IMR-90 (cell line): Measurements from ENCODE around the gene ATP1A1. TPM values are rescaled to one million over a fixed set of nuclear protein-coding genes. Genes with fewer than 3 reads are reported as not detected.

Experiments used
- ATAC-seq: fragments of 200-7000 bp; cut with Tn5 transposase; 2 replicates; pipeline ENCODE4 v1.9.1; 2020; ENCODE audit warnings: low read depth, mild to moderate bottlenecking, moderate library complexity
- BruUV-seq: library from RNA; stranded (reverse); fragments of 400-500 nt; replicated peaks from 2 replicates; lab custom pipeline; 2021; lab: Mats Ljungman, UMichigan
- CTCF ChIA-PET: fragments of 300-600 bp; formaldehyde crosslinking; extraction: SDS; loops from one replicate; lab custom pipeline; 2021; ENCODE audit warnings: antibody characterized with exemption; lab: Yijun Ruan, JAX
- POLR2A ChIA-PET: fragments of 300-600 bp; sonication (Branson Sonifier 250); formaldehyde crosslinking; loops from one replicate; lab custom pipeline; 2022; ENCODE audit warnings: antibody characterized with exemption; ENCODE audit not compliant: unreplicated experiment; lab: Charles Lee
- DNase-seq: peaks from one replicate; pipeline ENCODE4 v3.0.0; 2013
- H2AFZ ChIP-seq: replicated peaks from 2 replicates; pipeline ENCODE3; 2013; ENCODE audit warnings: low read length, mild to moderate bottlenecking; ENCODE audit not compliant: poor library complexity
- H2AK5ac ChIP-seq: 2 replicates; pipeline ENCODE4 v1.6.1; 2013; ENCODE audit warnings: low read depth, low read length, inconsistent platforms
- H2AK9ac ChIP-seq: replicated peaks from 2 replicates; pipeline ENCODE3; 2013; ENCODE audit warnings: mild to moderate bottlenecking, low read depth, low read length, moderate library complexity; ENCODE audit not compliant: poor library complexity
- H2BK120ac ChIP-seq: 2 replicates; pipeline ENCODE4 v1.6.1; 2013; ENCODE audit warnings: low read depth, low read length, inconsistent platforms
- H2BK15ac ChIP-seq: 3 replicates; pipeline ENCODE4 v1.6.1; 2013; ENCODE audit warnings: low read depth, low read length, inconsistent platforms
- H2BK20ac ChIP-seq: 2 replicates; pipeline ENCODE4 v1.6.1; 2013; ENCODE audit warnings: low read depth, mild to moderate bottlenecking, inconsistent platforms, low read length, moderate library complexity
- H2BK5ac ChIP-seq: 2 replicates; pipeline ENCODE4 v1.6.1; 2013; ENCODE audit warnings: mild to moderate bottlenecking, low read depth, low read length, inconsistent platforms; ENCODE audit not compliant: poor library complexity, severe bottlenecking
- H3K14ac ChIP-seq: replicated peaks from 2 replicates; pipeline ENCODE4 v1.6.1; 2013; ENCODE audit warnings: low read depth, low read length, inconsistent platforms
- H3K18ac ChIP-seq: 2 replicates; pipeline ENCODE4 v1.6.1; 2013; ENCODE audit warnings: low read depth, low read length, control low read depth
- H3K23ac ChIP-seq: 2 replicates; pipeline ENCODE4 v1.6.1; 2013; ENCODE audit warnings: low read depth, low read length, inconsistent platforms
- H3K27ac ChIP-seq: 2 replicates; pipeline ENCODE4 v1.5.1; 2013; ENCODE audit warnings: mild to moderate bottlenecking, control low read depth, low read length; ENCODE audit not compliant: insufficient read depth
- H3K27me3 ChIP-seq: 2 replicates; pipeline ENCODE4 v1.6.1; 2013; ENCODE audit warnings: low read length; ENCODE audit not compliant: control insufficient read depth, insufficient read depth
- H3K36me3 ChIP-seq: 2 replicates; pipeline ENCODE4 v1.6.1; 2013; ENCODE audit warnings: low read length, mixed read lengths; ENCODE audit not compliant: control insufficient read depth, insufficient read depth
- H3K4ac ChIP-seq: 2 replicates; pipeline ENCODE4 v1.6.1; 2013; ENCODE audit warnings: low read depth, low read length, inconsistent platforms
- H3K4me1 ChIP-seq: 2 replicates; pipeline ENCODE4 v1.6.1; 2013; ENCODE audit warnings: low read length, mixed read lengths; ENCODE audit not compliant: control insufficient read depth, insufficient read depth
- H3K4me2 ChIP-seq: 2 replicates; pipeline ENCODE4 v1.6.1; 2013; ENCODE audit warnings: low read depth, mild to moderate bottlenecking, control low read depth, low read length, moderate library complexity
- H3K4me3 ChIP-seq: 2 replicates; pipeline ENCODE4 v1.5.1; 2013; ENCODE audit warnings: low read depth, mild to moderate bottlenecking, control low read depth, low read length, moderate library complexity; ENCODE audit not compliant: insufficient read depth
- H3K56ac ChIP-seq: 2 replicates; pipeline ENCODE4 v1.6.1; 2013; ENCODE audit warnings: low read length, inconsistent platforms; ENCODE audit not compliant: insufficient read depth; ENCODE audit errors: extremely low read depth
- H3K79me1 ChIP-seq, 2 experiments: 2 replicates each; pipeline ENCODE4 v1.6.1; 2013; ENCODE audit warnings: low read length in 2 of 2, inconsistent platforms in 1 of 2, low read depth in 1 of 2
- H3K9ac ChIP-seq: 2 replicates; pipeline ENCODE4 v1.6.1; 2013; ENCODE audit warnings: low read depth, low read length, control low read depth
- H3K9me1 ChIP-seq: 2 replicates; pipeline ENCODE4 v1.6.1; 2013; ENCODE audit warnings: low read length, inconsistent platforms; ENCODE audit not compliant: insufficient read depth
- H3K9me3 ChIP-seq: 2 replicates; pipeline ENCODE4 v1.6.1; 2013; ENCODE audit warnings: low read length; ENCODE audit not compliant: control insufficient read depth, insufficient read depth
- H4K20me1 ChIP-seq: 2 replicates; pipeline ENCODE4 v1.6.1; 2013; ENCODE audit warnings: low read length, inconsistent platforms; ENCODE audit not compliant: insufficient read depth
- H4K5ac ChIP-seq: 2 replicates; pipeline ENCODE4 v1.6.1; 2013; ENCODE audit warnings: mild to moderate bottlenecking, low read depth, low read length, control low read depth
- H4K8ac ChIP-seq, 2 experiments: 2 replicates each; pipeline ENCODE4 v1.6.1; 2013; ENCODE audit warnings: low read depth in 2 of 2, low read length in 2 of 2, control low read depth in 1 of 2, inconsistent platforms in 1 of 2
- H4K91ac ChIP-seq: 2 replicates; pipeline ENCODE4 v1.6.1; 2013; ENCODE audit warnings: low read depth, low read length, inconsistent platforms; ENCODE audit not compliant: insufficient read depth
- BHLHE40 ChIP-seq: fragments of 150-350 bp; IDR thresholded peaks from 2 replicates; pipeline ENCODE4 v1.6.1; 2016; ENCODE audit warnings: mild to moderate bottlenecking, low read depth, low read length
- CEBPB ChIP-seq: IDR thresholded peaks from 2 replicates; pipeline ENCODE4 v1.6.1; 2012; ENCODE audit warnings: low read depth, low read length, improper control_type of control experiment
- CHD1 ChIP-seq: IDR thresholded peaks from 2 replicates; pipeline ENCODE4 v1.6.1; 2012; ENCODE audit warnings: low read depth, low read length, improper control_type of control experiment
- MAFK ChIP-seq: IDR thresholded peaks from 2 replicates; pipeline ENCODE4 v1.6.1; 2012; ENCODE audit warnings: low read depth, low read length, improper control_type of control experiment
- MAZ ChIP-seq: IDR thresholded peaks from 2 replicates; pipeline ENCODE4 v1.6.1; 2012; ENCODE audit warnings: low read depth, mild to moderate bottlenecking, low read length, improper control_type of control experiment, moderate library complexity, borderline replicate concordance
- NFE2L2 ChIP-seq: fragments of 150-350 bp; IDR thresholded peaks from 2 replicates; pipeline ENCODE4 v1.6.1; 2016; ENCODE audit warnings: low read depth, mild to moderate bottlenecking, low read length
- POLR2A ChIP-seq: IDR thresholded peaks from 2 replicates; pipeline ENCODE4 v1.6.1; 2012; ENCODE audit warnings: mild to moderate bottlenecking, low read depth, low read length
- RCOR1 ChIP-seq: IDR thresholded peaks from 2 replicates; pipeline ENCODE4 v1.6.1; 2012; ENCODE audit warnings: mild to moderate bottlenecking, low read length, improper control_type of control experiment; ENCODE audit not compliant: insufficient replicate concordance
- SMC3 ChIP-seq: fragments of 150-350 bp; IDR thresholded peaks from 2 replicates; pipeline ENCODE4 v1.6.1; 2016; ENCODE audit warnings: low read depth, mild to moderate bottlenecking, antibody characterized with exemption, low read length, moderate library complexity
- WGBS, 2 experiments: methylation state at CpG; one replicate each; pipeline versions ENCODE4 v1.1.5 to v1.1.7; 2013; ENCODE audit warnings: missing lambda C conversion rate in 2 of 2; ENCODE audit not compliant: insufficient read length in 1 of 2; ENCODE audit errors: extremely low coverage in 2 of 2; 5-methylcytosine and 5-hydroxymethylcytosine counted together
- dilution Hi-C: fragments of 300-500 bp; cut with HindIII; formaldehyde crosslinking; loops from one replicate; pipeline ENCODE4 v1.14.3; 2018; ENCODE audit warnings: low sequenced_read_pairs; ENCODE audit not compliant: unreplicated experiment
- in situ Hi-C: fragments of 300-500 bp; cut with MboI; formaldehyde crosslinking; loops from 3 replicates; pipeline ENCODE4 v1.14.3; 2019; ENCODE audit warnings: low sequenced_read_pairs, inconsistent platforms, mixed read lengths
- intact Hi-C: fragments of 100-400 bp; cut with micrococcal nuclease; formaldehyde crosslinking; loops from 2 replicates; pipeline ENCODE4 v1.10.0; 2022
- polyA plus RNA-seq, 3 experiments: library from polyadenylated mRNA; depleted of rRNA; stranded (reverse); fragments of >200 nt; gene quantifications; 2 replicates each; pipeline ENCODE4 v1.2.3, GENCODE V29; 2012; ENCODE audit warnings: low replicate concordance in 1 of 3
- total RNA-seq: library from RNA; depleted of rRNA; stranded (reverse); fragments of >200 nt; gene quantifications from 2 replicates; pipeline ENCODE4 v1.2.3, GENCODE V29; 2012
- TF ChIP-seq, protein P1 (sequence below): conservative IDR thresholded peaks from 2 replicates; pipeline ENCODE4 v1.5.1; 2012; ENCODE audit warnings: mild to moderate bottlenecking, low read depth, low read length, improper control_type of control experiment

The ATP1A1 gene
- total and polyA plus RNA-seq, 2 of the 4 experiments (the other 2 are of a cell fraction): 116 to 125 TPM

DNA sequence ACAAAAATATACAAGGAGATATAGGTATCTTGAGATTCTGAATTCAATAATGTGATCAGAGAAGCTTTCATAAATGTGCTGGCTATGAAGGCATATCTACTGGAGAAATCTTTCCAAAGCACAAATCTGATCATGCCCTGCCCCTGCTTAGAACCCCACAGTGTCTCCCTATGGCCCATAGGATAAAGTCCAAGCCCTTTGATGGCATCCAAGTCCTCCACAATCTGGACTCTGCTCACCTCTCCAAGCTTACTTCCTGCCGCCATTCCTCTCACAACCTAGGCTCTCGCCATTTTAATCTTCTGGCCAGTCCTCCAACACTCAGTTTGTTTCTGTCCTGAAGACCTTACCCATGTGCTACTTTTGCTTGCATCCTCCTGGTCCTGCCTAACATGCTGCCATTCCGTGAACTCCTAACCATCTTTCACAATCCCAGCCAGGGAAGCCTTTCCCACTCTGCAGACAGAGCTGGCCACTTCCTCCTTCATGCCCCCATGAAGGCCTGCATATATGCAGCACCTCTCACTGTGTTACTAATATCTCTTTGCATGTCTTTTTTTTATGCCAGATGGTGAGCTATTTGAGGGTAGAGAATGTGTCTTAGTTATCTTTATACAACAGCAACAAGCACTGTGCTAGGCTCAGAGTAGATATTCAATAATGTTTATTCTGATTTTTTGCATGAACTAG is 5.6 kb upstream of the ATP1A1 start:
- H2AK5ac ChIP-seq: no peak overlapping the region
- H3K79me1 ChIP-seq: no peaks in the 10 kb centered on the region
- H3K27ac ChIP-seq: no peak overlapping the region
- no peaks in the 10 kb centered on the region for H3K9me1 ChIP-seq
- H3K56ac ChIP-seq: no peak overlapping the region
- H4K8ac ChIP-seq: no peak overlapping the region
- DNase-seq (no peak), ATAC-seq (no peak)
- H2BK15ac ChIP-seq: no peak overlapping the region
- H3K9me3 ChIP-seq: no peaks in the 10 kb centered on the region
- ChIA-PET POLR2A (no interaction called here), CTCF (no interaction called here)
- intact Hi-C loops: no loop called here
- H3K4me1 ChIP-seq: no peaks in the 10 kb centered on the region
- H3K23ac ChIP-seq: no peak overlapping the region
- H3K9ac ChIP-seq: no peak overlapping the region
- in situ Hi-C loops: no loop called here
- H2BK5ac ChIP-seq: no peak overlapping the region
- H3K18ac ChIP-seq: no peak overlapping the region
- no peak overlapping the region for H2BK120ac ChIP-seq
- H3K4ac ChIP-seq: no peak overlapping the region
- no peak overlapping the region for H3K14ac ChIP-seq
- no TSS peak for BruUV-seq
- H3K27me3 ChIP-seq: peaks cover 25% of the 10 kb centered on the region
- no peaks in the 10 kb centered on the region for H3K36me3 ChIP-seq
- H3K4me2 ChIP-seq: no peak overlapping the region
- WGBS, 2 experiments: 92% methylated on average over 2 of the region's 3 CpGs; no CpG with 5 or more reads in 1 of the 2 experiments
- TF ChIP-seq RCOR1 (no peak), CEBPB (no peak), MAFK (no peak), NFE2L2 (no peak), BHLHE40 (no peak), CHD1 (no peak), POLR2A (no peak), SMC3 (no peak), MAZ (no peak)
- TF ChIP-seq, protein P1, sequence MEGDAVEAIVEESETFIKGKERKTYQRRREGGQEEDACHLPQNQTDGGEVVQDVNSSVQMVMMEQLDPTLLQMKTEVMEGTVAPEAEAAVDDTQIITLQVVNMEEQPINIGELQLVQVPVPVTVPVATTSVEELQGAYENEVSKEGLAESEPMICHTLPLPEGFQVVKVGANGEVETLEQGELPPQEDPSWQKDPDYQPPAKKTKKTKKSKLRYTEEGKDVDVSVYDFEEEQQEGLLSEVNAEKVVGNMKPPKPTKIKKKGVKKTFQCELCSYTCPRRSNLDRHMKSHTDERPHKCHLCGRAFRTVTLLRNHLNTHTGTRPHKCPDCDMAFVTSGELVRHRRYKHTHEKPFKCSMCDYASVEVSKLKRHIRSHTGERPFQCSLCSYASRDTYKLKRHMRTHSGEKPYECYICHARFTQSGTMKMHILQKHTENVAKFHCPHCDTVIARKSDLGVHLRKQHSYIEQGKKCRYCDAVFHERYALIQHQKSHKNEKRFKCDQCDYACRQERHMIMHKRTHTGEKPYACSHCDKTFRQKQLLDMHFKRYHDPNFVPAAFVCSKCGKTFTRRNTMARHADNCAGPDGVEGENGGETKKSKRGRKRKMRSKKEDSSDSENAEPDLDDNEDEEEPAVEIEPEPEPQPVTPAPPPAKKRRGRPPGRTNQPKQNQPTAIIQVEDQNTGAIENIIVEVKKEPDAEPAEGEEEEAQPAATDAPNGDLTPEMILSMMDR: no peak
- no peak overlapping the region for H2AK9ac ChIP-seq
- no peak overlapping the region for H3K4me3 ChIP-seq
- no peak overlapping the region for H4K5ac ChIP-seq
- H4K91ac ChIP-seq: no peak overlapping the region
- dilution Hi-C loops: no loop called here
- no peaks in the 10 kb centered on the region for H4K20me1 ChIP-seq
- H2BK20ac ChIP-seq: no peak overlapping the region
- no peak overlapping the region for H2AFZ ChIP-seq
